ENCODE results near the gene HEG1.
"Not testable (repeated sequence)": the region's sequence is repeated elsewhere in the genome, so short reads cannot be mapped to it uniquely, and the experiment has no call there.

Gene HEG1

DNA sequence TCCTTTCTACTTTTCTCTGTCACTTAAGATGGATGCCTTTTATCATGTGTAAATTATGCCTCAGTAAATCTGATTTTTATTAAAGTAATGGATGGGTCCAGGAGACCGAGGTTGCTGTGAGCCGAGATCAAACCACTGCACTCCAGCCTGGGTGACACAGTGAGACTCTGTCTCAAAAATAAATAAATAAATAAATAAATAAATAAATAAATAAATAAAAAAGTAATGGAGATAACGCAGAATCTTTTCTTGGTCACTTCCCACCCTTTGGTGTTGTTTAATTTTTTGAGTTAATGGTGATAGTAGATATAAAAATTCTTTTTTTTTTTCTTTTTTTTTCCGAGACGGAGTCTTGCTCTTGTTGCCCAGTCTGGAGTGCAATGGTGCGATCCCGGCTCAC lies 77.2 kb downstream of the HEG1 start:
- no peak for DNase-seq

DNA sequence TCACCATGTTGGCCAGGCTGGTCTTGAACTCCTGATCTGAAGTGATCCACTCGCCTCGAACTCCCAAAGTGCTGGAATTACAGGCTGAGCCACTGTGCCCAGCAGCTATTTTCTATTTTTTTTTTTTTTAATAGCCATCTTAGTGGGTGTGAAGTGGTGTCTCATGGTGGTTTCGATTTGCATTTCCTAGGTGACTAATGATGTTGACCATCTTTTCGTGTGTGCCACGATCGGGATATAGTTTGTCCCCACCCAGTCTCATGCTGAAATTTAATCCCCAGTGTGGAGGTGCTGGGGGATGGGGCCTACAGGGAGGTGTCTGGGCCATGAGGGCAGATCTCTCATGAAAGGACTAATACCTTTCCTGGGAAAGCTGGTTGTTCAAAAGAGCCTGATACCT lies 79.4 kb downstream of the HEG1 start:
- DNase-seq: no peak

DNA sequence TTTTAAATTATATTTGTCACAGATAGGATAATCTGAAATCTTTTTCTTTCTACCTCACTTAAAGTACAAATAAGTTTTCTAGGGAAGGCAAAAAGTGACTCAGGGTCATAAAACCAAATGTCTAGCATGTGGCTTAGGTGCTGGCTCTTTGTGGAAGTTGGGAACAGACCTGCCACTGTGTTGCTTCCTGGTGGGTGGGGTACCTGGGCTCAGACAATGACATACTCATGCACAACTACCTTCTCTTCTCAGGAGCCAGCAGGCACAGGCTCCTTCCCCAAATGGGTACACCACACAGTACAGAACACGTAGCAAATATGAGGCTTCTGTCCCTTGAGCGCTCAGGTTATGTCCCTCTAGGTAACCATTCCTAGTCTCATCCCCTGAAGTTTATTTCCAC lies 81.1 kb downstream of the HEG1 start:
- no peak for DNase-seq

DNA sequence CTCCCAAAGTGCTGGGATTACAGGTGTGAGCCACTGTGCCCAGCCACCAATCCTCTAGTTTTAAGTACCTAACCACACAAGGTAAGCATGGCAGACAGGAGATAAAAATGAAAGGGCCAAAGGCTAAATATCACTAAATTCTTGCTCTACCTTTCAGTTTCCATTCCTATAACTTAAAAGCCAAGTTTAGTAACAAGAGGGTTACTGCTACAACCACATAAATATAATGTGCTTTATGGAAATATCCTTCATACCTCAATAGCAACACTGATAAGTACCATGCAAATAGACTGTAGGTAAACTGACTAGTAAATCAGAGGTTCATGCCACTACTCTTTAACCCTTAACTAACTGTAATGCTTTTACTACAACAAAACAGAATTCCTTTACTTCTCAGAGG lies 82.5 kb downstream of the HEG1 start:
- no peak for DNase-seq

DNA sequence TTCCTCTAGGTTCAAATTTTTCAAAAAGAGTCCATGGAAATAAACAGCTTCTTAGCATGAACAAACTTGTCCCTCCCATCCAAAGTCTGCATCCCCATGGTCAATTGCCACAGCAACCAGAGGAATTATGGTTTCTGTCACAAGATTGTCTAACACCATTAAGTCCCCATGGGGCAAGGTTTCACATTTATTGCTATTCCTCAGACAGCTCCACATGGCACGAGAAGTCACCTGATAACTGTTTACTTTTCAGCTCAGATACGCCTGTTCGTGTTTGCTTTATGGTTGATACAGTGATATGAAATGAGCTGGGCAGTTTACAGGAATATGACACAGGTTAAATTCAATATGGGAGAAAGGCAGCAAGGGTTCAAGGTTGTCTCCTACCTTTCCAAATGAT lies 83.3 kb downstream of the HEG1 start:
- DNase-seq: no peak

DNA sequence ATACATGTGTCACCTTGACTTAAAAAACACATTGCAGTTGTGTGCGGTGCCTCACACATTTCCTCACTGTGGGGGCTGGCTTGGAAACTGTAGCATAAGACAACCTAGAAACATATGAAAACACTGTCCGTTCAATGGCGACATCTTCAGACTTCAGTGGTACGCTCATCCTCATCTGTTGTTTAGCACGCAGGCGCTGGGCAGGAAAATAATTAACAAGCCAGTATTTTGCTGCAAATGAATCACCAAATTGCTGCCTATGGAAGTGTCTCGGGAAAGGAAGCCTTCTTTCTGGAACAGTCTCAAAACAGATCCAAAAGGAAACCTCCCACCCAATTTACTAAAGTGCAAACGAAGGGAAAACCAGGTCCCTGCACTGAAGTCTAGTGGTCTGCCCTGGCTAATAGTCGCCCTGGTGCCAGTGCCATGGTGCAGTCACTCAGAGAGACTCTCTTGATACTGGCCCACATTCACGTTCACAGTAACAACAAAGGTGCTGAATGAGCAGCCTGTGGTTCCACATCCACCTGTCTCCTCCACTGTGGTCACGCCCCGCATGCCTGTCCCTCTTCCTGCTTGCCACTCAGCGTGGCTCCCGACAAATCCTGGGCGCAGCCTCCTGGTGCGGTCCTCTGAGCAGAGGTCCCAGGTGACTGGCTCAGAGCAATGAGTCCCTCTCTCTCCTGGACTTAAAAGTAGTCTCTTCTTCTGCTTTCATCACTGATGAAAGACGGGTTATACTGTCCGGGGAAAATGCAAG lies 85.7 kb downstream of the HEG1 start:
- no peak for DNase-seq

DNA sequence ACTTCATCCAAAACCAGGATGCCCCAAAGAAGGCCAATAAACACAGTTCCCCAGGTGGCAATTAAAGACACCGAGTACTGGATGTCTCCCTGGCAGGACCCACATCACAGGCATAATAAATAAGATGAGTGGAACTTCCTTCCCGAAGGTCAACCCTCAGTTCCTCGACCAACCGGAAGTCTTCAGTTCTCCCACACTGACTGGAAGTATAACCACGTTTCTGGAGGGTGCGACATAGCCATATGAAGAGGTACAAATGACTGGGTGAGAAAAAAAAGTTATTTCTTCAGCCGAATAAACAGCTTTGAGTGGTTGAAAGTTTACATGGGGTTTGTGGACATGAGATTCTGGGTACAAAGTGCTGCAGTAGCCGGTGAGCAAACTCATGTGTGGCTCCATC lies 86.6 kb downstream of the HEG1 start:
- no peak for DNase-seq

DNA sequence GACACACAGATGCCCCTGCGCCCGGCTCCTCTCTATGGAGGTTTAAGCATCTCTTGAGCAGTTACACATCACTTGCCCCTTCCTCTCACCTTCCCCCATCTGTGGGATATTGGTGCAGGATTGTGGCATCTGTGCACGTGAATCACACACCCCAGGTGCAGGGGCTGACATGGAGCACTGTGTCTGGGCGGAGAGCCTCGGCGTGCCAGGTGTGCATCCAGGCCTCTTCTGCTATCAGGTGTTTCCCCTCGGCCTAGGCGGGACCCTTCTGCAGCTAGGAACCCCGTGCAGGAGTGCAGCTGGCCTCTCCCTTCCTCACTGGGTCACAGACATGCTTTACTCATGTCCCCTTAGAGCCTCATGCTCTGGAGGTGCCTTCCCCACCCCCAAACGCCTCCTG lies 87.8 kb downstream of the HEG1 start:
- DNase-seq: no peak

DNA sequence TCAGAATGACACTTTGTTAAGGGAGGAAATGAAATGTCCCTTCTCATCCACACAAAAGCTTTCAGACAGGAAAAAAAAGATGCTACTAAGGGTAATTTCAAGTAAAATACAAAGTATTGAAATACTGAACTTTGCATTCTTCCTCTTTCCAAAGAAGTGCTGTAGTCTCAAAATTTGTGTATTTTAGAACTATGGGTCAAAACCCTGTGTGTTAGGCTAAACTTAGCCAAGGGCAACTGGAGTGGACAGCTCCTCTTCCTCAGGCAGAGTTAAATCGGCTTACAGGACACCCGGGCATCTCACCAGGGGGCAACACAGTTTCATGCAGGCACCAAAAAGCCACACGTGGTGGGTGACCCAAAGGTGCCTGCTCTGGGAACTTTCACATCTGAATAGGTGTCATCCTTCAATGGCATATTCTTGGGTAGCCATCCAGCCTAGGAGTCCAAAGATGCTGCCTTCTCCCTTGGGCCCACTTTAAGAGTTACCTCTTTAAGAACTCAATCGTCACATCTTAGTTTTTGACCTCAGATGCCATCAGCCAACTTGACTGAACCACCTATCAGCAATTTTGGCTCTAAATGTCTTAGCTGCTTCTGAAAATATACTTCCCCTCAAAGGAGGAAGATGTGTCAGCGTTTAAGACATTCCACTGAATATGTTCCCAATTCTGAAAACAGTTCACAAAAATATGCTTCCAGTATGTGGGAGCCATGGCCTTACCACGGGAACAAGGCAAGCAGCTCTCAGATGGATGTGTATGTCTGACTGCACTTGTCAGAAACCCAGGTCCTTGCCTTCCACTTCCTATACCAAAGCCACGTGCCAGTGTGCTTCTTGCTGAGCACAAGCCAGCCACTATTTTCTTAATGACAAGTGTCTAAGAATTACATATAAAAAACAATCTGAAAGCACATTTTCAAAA lies 89.0 kb downstream of the HEG1 start:
- no peak for DNase-seq

DNA sequence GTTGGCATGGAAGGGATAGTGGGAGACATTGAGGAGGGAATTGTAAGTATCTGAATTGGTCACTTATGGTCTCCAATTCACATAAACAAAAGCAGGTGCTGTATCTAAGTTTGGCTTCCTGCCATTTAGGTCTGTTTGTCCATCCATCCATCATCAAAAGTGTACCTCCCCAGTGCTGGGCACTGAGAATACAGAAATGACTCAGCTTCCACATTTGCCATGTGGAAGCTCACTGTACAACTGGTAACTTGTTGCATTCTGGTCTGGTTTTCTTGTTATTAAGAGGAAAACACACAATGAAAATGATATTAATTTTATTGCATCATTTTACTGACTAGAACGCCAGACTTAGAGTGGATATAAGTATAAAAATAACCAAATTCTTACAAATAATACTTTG lies 90.4 kb downstream of the HEG1 start:
- DNase-seq: no peak

DNA sequence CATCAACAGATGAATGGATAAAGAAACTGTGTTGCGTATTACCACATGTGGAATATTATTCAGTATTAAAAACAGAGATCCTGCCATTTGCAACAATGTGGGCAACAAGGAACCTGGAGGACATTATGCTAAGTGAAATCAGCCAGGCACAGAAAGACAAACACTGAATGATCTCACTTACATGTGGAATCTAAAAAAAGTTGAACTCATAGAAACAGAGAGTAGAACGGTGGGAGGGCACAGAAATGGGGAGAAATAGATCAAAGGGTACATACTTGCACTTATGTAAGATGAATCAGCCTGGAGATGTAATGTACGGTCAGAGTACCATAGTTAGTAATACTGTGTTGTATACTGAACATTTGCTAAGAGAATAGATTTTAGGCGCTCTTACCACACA lies 91.4 kb downstream of the HEG1 start:
- DNase-seq: no peak

DNA sequence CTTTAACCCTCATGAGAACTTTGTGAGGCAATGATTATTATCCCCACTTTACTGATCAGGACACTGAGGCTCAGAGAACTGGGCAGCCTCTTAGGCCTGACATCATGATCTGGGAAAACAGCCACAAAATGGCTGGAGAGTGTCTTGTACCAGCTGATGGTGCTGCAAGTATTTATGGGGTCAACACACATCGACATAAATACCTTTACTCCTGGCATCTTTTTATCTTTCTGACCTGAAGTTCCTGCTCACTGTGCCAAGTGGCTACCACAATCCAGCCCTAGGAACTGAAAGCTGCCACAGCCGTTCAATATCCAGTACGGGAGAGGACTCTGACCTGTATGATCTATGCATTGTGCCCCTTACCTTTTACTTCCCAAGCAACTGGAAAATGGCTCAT lies 92.0 kb downstream of the HEG1 start:
- no peak for DNase-seq

DNA sequence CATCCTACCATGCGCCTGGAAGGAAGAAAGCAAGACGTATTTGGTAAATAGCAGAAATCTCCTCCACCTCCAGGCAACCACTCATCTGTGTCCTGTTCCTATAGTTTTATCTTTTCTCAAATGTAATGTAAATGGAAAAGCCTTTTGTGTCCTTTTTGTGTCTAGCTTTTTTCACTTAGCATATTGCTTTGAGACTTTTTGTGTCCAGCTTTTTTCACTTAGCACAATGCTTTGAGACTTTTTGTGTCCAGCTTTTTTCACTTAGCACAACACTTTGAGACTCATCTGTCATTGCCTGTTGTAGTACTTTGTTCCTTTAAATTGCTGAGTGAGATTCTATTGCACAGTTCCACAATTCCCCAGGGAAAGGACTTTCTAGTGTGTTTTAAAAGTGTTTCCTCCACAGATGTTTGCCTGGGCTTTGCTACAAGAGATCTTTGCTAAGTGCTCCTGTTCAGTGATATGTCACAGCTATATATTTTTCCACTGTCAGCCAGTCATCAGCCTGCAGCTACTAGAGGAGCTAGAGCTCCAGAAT lies 93.3 kb downstream of the HEG1 start:
- DNase-seq: no peak

DNA sequence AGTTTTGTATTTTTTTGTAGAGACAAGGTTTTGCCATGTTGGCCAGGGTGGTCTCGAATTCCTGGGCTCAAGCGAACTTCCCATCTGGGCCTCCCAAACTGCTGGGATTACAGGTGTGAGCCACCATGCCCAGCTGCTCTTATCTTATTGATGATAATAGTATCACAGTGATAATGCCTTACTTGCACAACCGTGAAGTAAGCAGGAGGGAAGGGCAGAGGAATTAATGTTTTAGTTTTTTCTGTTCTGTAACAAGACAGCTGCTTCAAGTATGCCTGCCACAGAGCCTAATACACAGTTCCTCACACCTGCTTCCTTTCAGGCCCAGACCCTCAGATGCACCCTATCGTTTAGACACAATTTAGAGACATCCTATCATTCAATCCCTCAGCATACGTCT lies 95.1 kb downstream of the HEG1 start:
- DNase-seq: no peak

DNA sequence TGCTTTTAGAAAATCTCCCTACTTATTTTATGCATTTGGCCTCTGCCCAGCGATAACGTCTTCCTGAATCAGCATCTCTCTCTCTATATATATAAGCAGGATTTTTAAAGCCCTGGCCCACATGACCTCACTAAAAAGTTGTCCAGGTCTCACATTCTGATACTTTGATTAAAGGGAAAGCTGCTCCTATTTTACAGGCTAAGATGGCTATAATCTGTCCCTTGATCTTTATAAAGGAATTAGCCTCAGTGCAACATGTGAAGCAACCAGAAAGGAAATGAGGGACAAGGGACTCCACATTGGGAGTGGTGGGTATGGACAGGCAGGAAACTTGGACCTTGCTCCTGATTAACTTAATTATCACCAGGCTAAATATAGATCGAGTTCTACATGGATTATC lies 95.7 kb downstream of the HEG1 start:
- no peak for DNase-seq

DNA sequence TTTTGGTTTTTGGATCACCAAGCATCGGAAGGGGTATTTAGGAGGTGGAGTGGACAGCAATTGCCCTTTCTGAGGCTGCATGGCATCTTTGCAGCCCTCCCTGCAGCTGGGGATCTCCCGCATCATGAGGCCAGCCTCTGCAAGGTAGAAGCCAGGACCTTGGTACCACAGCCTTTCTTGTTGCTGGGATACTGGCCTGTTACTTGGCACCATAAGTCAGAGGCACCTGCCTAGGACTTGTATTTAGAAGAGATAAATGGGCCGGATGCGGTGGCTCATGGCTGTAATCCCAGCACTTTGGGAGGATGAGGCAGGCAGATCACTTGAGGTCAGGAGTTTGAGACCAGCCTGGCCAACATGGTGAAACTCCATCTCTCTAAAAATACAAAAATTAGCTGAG lies 97.8 kb downstream of the HEG1 start:
- DNase-seq: not testable (repeated sequence)

DNA sequence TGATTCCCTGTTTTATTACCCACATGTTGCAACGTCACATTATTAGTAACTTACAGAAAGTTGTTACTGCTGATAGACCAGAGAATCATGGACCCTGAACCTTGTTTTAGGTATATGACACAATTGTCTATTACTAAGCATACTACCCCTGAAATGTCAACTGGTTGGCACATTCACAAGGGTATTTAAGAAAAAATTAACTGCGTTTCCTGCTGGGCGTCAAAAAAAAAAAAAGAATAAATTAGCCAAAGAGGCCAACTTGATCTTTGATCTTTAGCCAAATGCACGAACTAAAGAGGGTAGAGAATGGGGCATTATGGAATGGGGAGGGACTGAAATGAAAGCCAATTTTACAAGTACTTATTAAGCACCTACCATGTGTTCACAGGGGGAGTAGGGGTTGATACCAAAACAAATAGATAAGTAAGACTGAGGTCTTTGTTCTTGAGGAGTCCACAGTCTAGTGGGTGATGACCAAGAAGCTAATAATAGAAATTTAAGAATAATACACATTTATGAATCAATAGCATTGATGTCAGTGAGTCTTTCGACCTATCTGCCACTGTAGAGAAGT lies 103.4 kb downstream of the HEG1 start:
- no peak for DNase-seq

DNA sequence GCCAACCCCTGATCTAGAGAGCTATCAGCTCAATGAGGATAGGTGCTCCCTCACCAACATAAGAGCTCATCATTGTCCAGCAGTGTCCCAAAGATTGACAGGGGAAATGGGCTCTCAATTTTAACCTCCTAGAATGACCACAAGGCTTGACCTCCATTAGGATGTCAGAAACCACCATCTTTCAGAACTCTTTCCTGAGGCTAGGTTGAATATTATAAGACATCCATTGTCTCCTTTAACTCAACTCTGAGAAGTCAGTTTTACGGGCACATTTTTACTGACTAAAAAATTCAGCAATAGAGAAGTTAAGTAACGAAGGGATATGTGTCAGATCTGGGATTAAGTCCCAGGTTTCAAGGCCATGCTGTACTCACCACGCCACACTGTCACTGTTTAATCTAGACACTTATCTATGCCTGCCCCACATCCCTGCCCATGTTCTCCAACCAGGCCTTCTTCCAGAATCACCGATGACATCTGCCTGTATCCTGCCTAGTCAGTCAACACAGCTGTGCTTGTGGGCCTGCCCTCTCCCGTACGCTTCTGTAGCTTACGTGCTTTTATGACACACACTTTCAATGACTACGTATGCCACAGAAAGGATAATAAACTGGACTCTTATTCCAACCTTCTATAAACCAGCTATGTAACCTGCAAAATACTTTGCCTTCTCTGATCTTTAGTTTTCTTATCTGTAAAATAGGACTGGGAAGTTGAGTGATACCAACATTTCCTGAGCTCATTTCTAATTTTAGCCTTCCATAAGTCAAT lies 104.1 kb downstream of the HEG1 start:
- DNase-seq: no peak

DNA sequence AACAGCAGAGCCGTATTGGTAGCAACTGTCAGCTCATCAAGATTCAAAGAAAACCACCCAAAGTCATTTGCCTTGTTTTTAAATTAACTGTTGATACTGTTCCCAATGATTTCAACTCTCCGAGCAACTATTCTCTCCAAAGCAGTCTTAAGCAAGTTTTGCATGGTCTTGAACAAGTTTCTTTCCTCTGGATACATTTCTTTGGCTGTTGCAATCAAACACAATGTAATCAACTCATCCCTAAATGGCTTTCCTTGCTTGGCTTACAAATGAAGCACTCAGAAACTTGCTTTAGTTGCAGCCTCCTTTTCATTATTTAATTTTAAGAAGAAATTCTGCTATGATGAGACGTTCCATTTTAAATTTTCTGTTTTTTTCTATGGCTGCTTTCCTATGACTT lies 105.8 kb downstream of the HEG1 start:
- no peak for DNase-seq

DNA sequence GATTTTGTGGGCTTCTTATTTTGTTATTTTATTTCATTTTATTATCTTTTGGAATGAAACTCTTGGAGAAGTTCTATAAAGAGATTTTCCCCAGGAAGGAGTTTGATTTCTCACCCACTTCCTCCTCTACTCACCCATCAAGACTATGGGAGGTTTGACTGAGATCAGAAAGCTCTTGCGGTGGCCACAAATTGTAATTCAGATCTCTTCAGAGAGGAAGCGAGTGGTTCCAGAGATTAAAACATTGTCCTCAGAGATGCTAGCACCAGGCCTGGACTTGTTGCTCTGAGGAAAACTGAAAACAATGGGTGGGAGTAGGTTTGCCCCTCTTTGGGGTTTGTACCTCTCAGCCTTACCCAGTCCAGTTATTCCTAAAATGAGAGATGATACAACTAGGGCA lies 113.2 kb downstream of the HEG1 start:
- DNase-seq: no peak

DNA sequence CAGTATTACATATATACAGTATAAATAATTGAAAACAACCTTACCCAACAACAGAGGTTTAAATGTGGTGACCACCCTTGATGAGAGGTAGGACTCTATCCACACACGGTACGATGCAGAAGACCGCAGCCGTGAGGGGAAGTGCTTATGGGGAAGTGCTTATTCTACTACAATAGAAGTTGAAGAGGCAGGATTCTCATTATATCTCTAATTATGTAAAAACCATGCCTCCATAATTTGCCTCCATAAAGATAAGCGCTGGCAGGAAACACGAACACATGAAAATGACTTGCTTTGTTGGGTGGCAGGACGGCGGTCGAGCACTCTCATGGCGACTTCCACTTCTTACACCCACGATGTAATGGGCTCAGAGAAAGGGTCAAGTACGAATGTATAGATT lies 114.0 kb downstream of the HEG1 start:
- no peak for DNase-seq

DNA sequence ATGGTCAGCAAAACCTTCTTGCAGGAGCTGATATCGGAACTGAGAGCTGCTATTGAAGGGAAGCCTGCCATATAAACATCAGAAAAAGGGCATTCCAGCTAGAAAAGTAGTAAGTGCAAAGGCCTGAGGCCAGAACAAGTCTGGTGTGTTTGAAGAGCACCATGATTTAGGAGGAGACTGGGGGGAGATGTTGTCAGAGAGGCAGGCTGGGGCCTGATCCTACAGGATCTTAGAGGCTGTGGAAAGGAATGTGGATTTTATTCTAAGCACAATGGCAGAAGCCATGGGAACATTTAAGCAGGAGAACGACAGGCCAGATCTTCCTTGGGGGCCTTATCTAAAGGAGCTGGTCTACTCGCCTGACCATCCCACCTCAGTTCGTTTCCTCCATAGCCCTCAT lies 116.1 kb downstream of the HEG1 start:
- no peak for DNase-seq

DNA sequence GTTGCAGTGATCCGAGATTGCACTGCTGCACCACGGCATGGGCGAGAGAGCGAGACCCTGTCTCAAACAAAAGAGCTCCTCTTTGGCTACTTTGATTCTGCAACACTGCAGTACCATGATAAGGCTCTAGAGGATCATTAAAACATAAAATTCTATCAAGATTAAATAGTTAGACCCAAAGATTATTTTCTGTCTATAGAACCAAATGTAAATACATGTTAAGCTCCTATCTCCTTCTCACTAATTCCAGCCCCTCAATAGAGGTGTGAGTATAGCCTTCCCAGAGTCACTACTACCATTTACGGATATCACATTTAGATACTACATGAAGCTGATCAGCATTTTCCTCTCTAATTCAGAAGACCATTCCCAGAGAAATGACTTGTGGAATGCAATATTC lies 116.9 kb downstream of the HEG1 start:
- no peak for DNase-seq

Data from NCI-H524 (cell line).